Femur (tissue), 1 donor: ENCODE data around the gene MAPK8.

Experiments
- DNase-seq: peaks from one replicate; pipeline ENCODE4 v3.0.0-alpha.2; 2017

Gene MAPK8

GRCh38 chr10:48389272-48389671 is 82.8 kb downstream of the MAPK8 start:
- no peak for DNase-seq

GRCh38 chr10:48389846-48390557 is 83.5 kb downstream of the MAPK8 start:
- no peak for DNase-seq

- DNase-seq: no peak
Observed at GRCh38 chr10:48390558-48390871, 84.0 kb downstream of the MAPK8 start.

GRCh38 chr10:48390933-48391845 is 84.7 kb downstream of the MAPK8 start:
- DNase-seq: no peak

GRCh38 chr10:48391994-48392393 is 85.5 kb downstream of the MAPK8 start:
- no peak for DNase-seq

- DNase-seq: no peak
Observed at GRCh38 chr10:48398261-48398660, 91.8 kb downstream of the MAPK8 start.

- no peak for DNase-seq
Observed at GRCh38 chr10:48399056-48399541, 92.6 kb downstream of the MAPK8 start.

GRCh38 chr10:48399551-48399950 is 93.1 kb downstream of the MAPK8 start:
- no peak for DNase-seq

GRCh38 chr10:48400129-48400849 is 93.8 kb downstream of the MAPK8 start:
- DNase-seq: no peak

GRCh38 chr10:48400850-48401220 is 94.4 kb downstream of the MAPK8 start:
- DNase-seq: no peak

- no peak for DNase-seq
Observed at GRCh38 chr10:48404646-48405045, 98.2 kb downstream of the MAPK8 start.

GRCh38 chr10:48406204-48406603 is 99.7 kb downstream of the MAPK8 start:
- DNase-seq: no peak

- no peak for DNase-seq
Observed at GRCh38 chr10:48406658-48407057, 100.2 kb downstream of the MAPK8 start.

- no peak for DNase-seq
Observed at GRCh38 chr10:48410503-48410902, 104.0 kb downstream of the MAPK8 start.

GRCh38 chr10:48411510-48411909 is 105.0 kb downstream of the MAPK8 start:
- DNase-seq: no peak

- DNase-seq: no peak
Observed at GRCh38 chr10:48412081-48412480, 105.6 kb downstream of the MAPK8 start.

GRCh38 chr10:48412933-48413332 is 106.5 kb downstream of the MAPK8 start:
- no peak for DNase-seq

- no peak for DNase-seq
Observed at GRCh38 chr10:48414160-48414559, 107.7 kb downstream of the MAPK8 start.

- no peak for DNase-seq
Observed at GRCh38 chr10:48414778-48415177, 108.3 kb downstream of the MAPK8 start.

- DNase-seq: no peak
Observed at GRCh38 chr10:48416584-48417232, 110.2 kb downstream of the MAPK8 start.

GRCh38 chr10:48417374-48417773 is 110.9 kb downstream of the MAPK8 start:
- DNase-seq: no peak

GRCh38 chr10:48418189-48418788 is 111.8 kb downstream of the MAPK8 start:
- DNase-seq: no peak

- DNase-seq: no peak
Observed at GRCh38 chr10:48419714-48420113, 113.2 kb downstream of the MAPK8 start.
